SK-N-SH (cell line): ENCODE results near the gene ANKRD39. TPM values are rescaled to one million over a fixed set of nuclear protein-coding genes. Genes with fewer than 3 reads are reported as not detected.
"Not testable (repeated sequence)": the region's sequence is repeated elsewhere in the genome, so short reads cannot be mapped to it uniquely, and the experiment has no call there.

ENCODE experiments used
- CTCF ChIA-PET: fragments of 300-600, 350-600 bp; formaldehyde crosslinking; extraction: SDS; loops from one replicate; lab custom pipeline; 2021; lab: Yijun Ruan, JAX
- POLR2A ChIA-PET: fragments of 350-600 bp; sonication (Branson Sonifier 250); formaldehyde crosslinking; extraction: SDS; loops from one replicate; lab custom pipeline; 2020; ENCODE audit warnings: antibody characterized with exemption, inconsistent platforms; lab: Yijun Ruan, JAX
- DNase-seq: peaks from one replicate; pipeline ENCODE4 v3.0.0; 2012
- H2AFZ ChIP-seq: fragments of 200-600 bp; sonication (generic); 2 replicates; pipeline ENCODE4 v1.8.1; 2016; ENCODE audit warnings: antibody characterized with exemption, mild to moderate bottlenecking, low read depth
- H3F3A ChIP-seq: fragments of 200-600 bp; sonication (generic); replicated peaks from 2 replicates; pipeline ENCODE3; 2016; ENCODE audit warnings: antibody characterized with exemption, mild to moderate bottlenecking; ENCODE audit not compliant: insufficient read depth
- H3K27ac ChIP-seq, 2 experiments: fragments of 200-500 bp in 1 of 2; fragments of 200-600 bp in 1 of 2; sonication (Bioruptor generic) in 1 of 2; sonication (generic), shearing (Covaris generic) in 1 of 2; 2 replicates each; pipeline versions ENCODE4 v1.5.1 to v1.6.1; 2014 to 2016; ENCODE audit warnings: low read depth in 2 of 2, inconsistent platforms in 1 of 2, low read length in 1 of 2, mild to moderate bottlenecking in 1 of 2, mixed read lengths in 1 of 2
- H3K27me3 ChIP-seq: fragments of 200-600 bp; sonication (generic), shearing (Covaris generic); 2 replicates; pipeline ENCODE4 v1.6.1; 2016; ENCODE audit warnings: mixed run types; ENCODE audit not compliant: insufficient read depth
- H3K36me3 ChIP-seq, 2 experiments: fragments of 200-500 bp in 1 of 2; fragments of 200-600 bp in 1 of 2; sonication (Bioruptor generic) in 1 of 2; sonication (generic) in 1 of 2; replicated peaks in 1 of 2; 2 replicates each; pipeline versions ENCODE3 to v1.5.1; 2014 to 2016; ENCODE audit warnings: low read length in 1 of 2, mild to moderate bottlenecking in 1 of 2; ENCODE audit not compliant: insufficient read depth in 2 of 2, control insufficient read depth in 1 of 2
- H3K4me1 ChIP-seq, 2 experiments: fragments of 200-500 bp in 1 of 2; fragments of 200-600 bp in 1 of 2; sonication (Bioruptor generic) in 1 of 2; sonication (generic), shearing (Covaris generic) in 1 of 2; 2 replicates each; pipeline versions ENCODE4 v1.5.1 to v1.6.1; 2014 to 2016; ENCODE audit warnings: low read depth in 1 of 2, low read length in 1 of 2, mixed run types in 1 of 2; ENCODE audit not compliant: insufficient read depth in 2 of 2, control insufficient read depth in 1 of 2
- H3K4me2 ChIP-seq: fragments of 200-600 bp; sonication (generic), shearing (Covaris generic); 2 replicates; pipeline ENCODE4 v1.6.1; 2017; ENCODE audit warnings: mixed run types
- H3K4me3 ChIP-seq, 2 experiments: fragments of 200-500 bp in 1 of 2; fragments of 200-600 bp in 1 of 2; sonication (Bioruptor generic) in 1 of 2; sonication (generic), shearing (Covaris generic) in 1 of 2; 2 replicates each; pipeline versions ENCODE4 v1.5.1 to v1.8.1; 2014 to 2016; ENCODE audit warnings: low read depth in 2 of 2, inconsistent platforms in 1 of 2, low read length in 1 of 2, mild to moderate bottlenecking in 1 of 2, mixed read lengths in 1 of 2, moderate library complexity in 1 of 2
- H3K79me2 ChIP-seq: fragments of 200-600 bp; sonication (generic); 2 replicates; pipeline ENCODE4 v1.8.1; 2017; ENCODE audit warnings: mild to moderate bottlenecking; ENCODE audit not compliant: insufficient read depth
- H3K9ac ChIP-seq: fragments of 200-600 bp; sonication (generic); 2 replicates; pipeline ENCODE4 v1.6.1; 2017; ENCODE audit warnings: mixed run types
- H3K9me2 ChIP-seq: fragments of 200-600 bp; sonication (generic); 2 replicates; pipeline ENCODE4 v1.6.1; 2017; ENCODE audit warnings: mixed run types
- H3K9me3 ChIP-seq: fragments of 200-600 bp; sonication (generic); 2 replicates; pipeline ENCODE4 v1.6.1; 2017; ENCODE audit warnings: mixed run types, mild to moderate bottlenecking, moderate library complexity
- H4K20me1 ChIP-seq: fragments of 200-600 bp; sonication (generic); 2 replicates; pipeline ENCODE4 v1.6.1; 2017; ENCODE audit warnings: mild to moderate bottlenecking, mixed run types; ENCODE audit not compliant: insufficient read depth
- ELF1 ChIP-seq: IDR thresholded peaks from 2 replicates; pipeline ENCODE4 v1.4.0; 2012
- EZH2phosphoT487 ChIP-seq: fragments of 200-600 bp; sonication (generic); IDR thresholded peaks from 2 replicates; pipeline ENCODE4 v1.6.1; 2017; ENCODE audit warnings: low read depth, mixed run types, mild to moderate bottlenecking, antibody characterized with exemption, moderate library complexity, borderline replicate concordance
- FOSL2 ChIP-seq: IDR thresholded peaks from 2 replicates; pipeline ENCODE4 v1.4.0; 2012; ENCODE audit warnings: low read depth, mild to moderate bottlenecking, moderate library complexity, borderline replicate concordance
- GABPA ChIP-seq: IDR thresholded peaks from 2 replicates; pipeline ENCODE4 v1.4.0; 2012; ENCODE audit warnings: low read depth, mild to moderate bottlenecking
- GATA2 ChIP-seq: sonication (generic); formaldehyde crosslinking; IDR thresholded peaks from 2 replicates; pipeline ENCODE4 v1.5.0; 2020; ENCODE audit warnings: mild to moderate bottlenecking, missing genetic modification reagents
- IRF3 ChIP-seq: fragments of 150-350 bp; IDR thresholded peaks from 2 replicates; pipeline ENCODE4 v1.6.1; 2016; ENCODE audit warnings: mild to moderate bottlenecking, low read depth, low read length
- JUND ChIP-seq: IDR thresholded peaks from 2 replicates; pipeline ENCODE4 v1.4.0; 2012
- MAX ChIP-seq: IDR thresholded peaks from 2 replicates; pipeline ENCODE4 v1.4.0; 2012; ENCODE audit warnings: low read depth
- MXI1 ChIP-seq: IDR thresholded peaks from 2 replicates; pipeline ENCODE4 v1.6.1; 2012; ENCODE audit warnings: mild to moderate bottlenecking, low read depth, low read length, improper control_type of control experiment
- NFIC ChIP-seq: IDR thresholded peaks from 2 replicates; pipeline ENCODE4 v1.4.0; 2012; ENCODE audit warnings: borderline replicate concordance
- NRF1 ChIP-seq: IDR thresholded peaks from 2 replicates; pipeline ENCODE4 v1.6.1; 2012; ENCODE audit warnings: low read depth, mild to moderate bottlenecking, low read length
- RAD21 ChIP-seq: IDR thresholded peaks from 2 replicates; pipeline ENCODE4 v1.6.1; 2012; ENCODE audit warnings: mild to moderate bottlenecking, low read length
- REST ChIP-seq: IDR thresholded peaks from 2 replicates; pipeline ENCODE4 v1.6.1; 2012; ENCODE audit warnings: mild to moderate bottlenecking, low read depth, low read length, moderate library complexity
- SMC3 ChIP-seq: IDR thresholded peaks from 2 replicates; pipeline ENCODE4 v1.6.1; 2012; ENCODE audit warnings: low read depth, low read length, improper control_type of control experiment
- TEAD4 ChIP-seq: IDR thresholded peaks from 2 replicates; pipeline ENCODE4 v1.4.0; 2012; ENCODE audit warnings: mild to moderate bottlenecking, borderline replicate concordance; ENCODE audit not compliant: insufficient read depth
- USF1 ChIP-seq: IDR thresholded peaks from 2 replicates; pipeline ENCODE4 v1.4.0; 2012; ENCODE audit warnings: low read depth, borderline replicate concordance
- USF2 ChIP-seq: fragments of 150-350 bp; IDR thresholded peaks from 2 replicates; pipeline ENCODE4 v1.6.1; 2017; ENCODE audit warnings: antibody characterized with exemption, low read length, low read depth, borderline replicate concordance
- WGBS: methylation state at CpG from one replicate; pipeline ENCODE4 v1.1.6; 2017; ENCODE audit warnings: low lambda C conversion rate; 5-methylcytosine and 5-hydroxymethylcytosine counted together
- polyA plus RNA-seq, 3 experiments: library from polyadenylated mRNA; depleted of rRNA; stranded (reverse); fragments of >200 nt; gene quantifications; 2 replicates each; pipeline ENCODE4 v1.2.3, GENCODE V29; 2012

Gene ANKRD39
- polyA plus RNA-seq, 1 of the 3 experiments (the other 2 are of a cell fraction) = 11.8 TPM

GRCh38 chr2:96890252-96890651 lies 32.4 kb upstream of the ANKRD39 start (continued):
- no peak for TF ChIP-seq IRF3
- no peak for TF ChIP-seq MXI1
- no peak for TF ChIP-seq TEAD4
- no peak for TF ChIP-seq JUND
- no peak for TF ChIP-seq USF2
- no peak for TF ChIP-seq GABPA
- TF ChIP-seq ELF1 = no peak
- TF ChIP-seq SMC3 = no peak
- TF ChIP-seq NFIC = no peak

- H2AFZ ChIP-seq, H3K9me2 ChIP-seq, H3K79me2 ChIP-seq, H3K27me3 ChIP-seq, H3K36me3 ChIP-seq, H3K4me3 ChIP-seq, H3K9me3 ChIP-seq, H3K27ac ChIP-seq, DNase-seq, H3K4me2 ChIP-seq, H3K9ac ChIP-seq, H4K20me1 ChIP-seq, H3F3A ChIP-seq: not testable (repeated sequence)
- H3K4me1 ChIP-seq = peaks cover 0 to 52% of the 10 kb centered on the region in 2 experiments; a peak in 1 of 4 replicates
- CTCF ChIA-PET = interaction anchor here (1.0 to 1.6 kb wide), 2 partner anchors 10 to 60 kb away, joined by 3 read pairs; no protein-coding TSS in a partner anchor
- WGBS = 82% methylated on average over 5 of the region's 5 CpGs
- POLR2A ChIA-PET = interaction anchor here (0.6 kb wide), 1 partner anchor 22 kb away, joined by 5 read pairs; no protein-coding TSS in a partner anchor
Observed at GRCh38 chr2:96889502-96889901, 31.7 kb upstream of the ANKRD39 start.

GRCh38 chr2:96888072-96889011 lies 30.5 kb upstream of the ANKRD39 start:
- Histone ChIP-seq H3K79me2 (no peaks in the 10 kb centered on the region), H3K36me3 (no peaks in the 10 kb centered on the region), H3K4me2 (no peak overlapping the region), H3K9me2 (no peaks in the 10 kb centered on the region), H3K27me3 (no peaks in the 10 kb centered on the region), H2AFZ (no peak overlapping the region), H3K27ac (no peak overlapping the region), H3K4me3 (no peak overlapping the region), H3K9me3 (no peaks in the 10 kb centered on the region), H3K9ac (no peak overlapping the region), H3K4me1 (peaks cover 0 to 43% of the 10 kb centered on the region in 2 experiments; a peak in 1 of 4 replicates), H3F3A (no peaks in the 10 kb centered on the region), H4K20me1 (no peaks in the 10 kb centered on the region)
- ChIA-PET CTCF (interaction anchor here (0.6 to 1.6 kb wide), 7 partner anchors 9 to 127 kb away, joined by 3 to 6 read pairs (median 3); partner anchors contain the start of gene ANKRD39), POLR2A (interaction anchor here (0.5 kb wide), 1 partner anchor 16 kb away, joined by 3 read pairs; no protein-coding TSS in a partner anchor)
- DNase-seq = no peak
- 75% methylated on average over 10 of the region's 12 CpGs for WGBS
- TF ChIP-seq MXI1 = no peak
- TF ChIP-seq MAX = no peak
- no peak for TF ChIP-seq REST
- no peak for TF ChIP-seq SMC3
- no peak for TF ChIP-seq GABPA
- TF ChIP-seq GATA2 (CRISPR knock-in tag) = no peak
- TF ChIP-seq NRF1 = no peak
- no peak for TF ChIP-seq FOSL2
- TF ChIP-seq RAD21 = no peak
- TF ChIP-seq USF1 = no peak
- TF ChIP-seq EZH2phosphoT487 = no peak
